ENCODE data around the gene IL3. TPM values are rescaled to one million over a fixed set of nuclear protein-coding genes. Genes with fewer than 3 reads are reported as not detected.

The IL3 gene
- total RNA-seq, 1 donor from 2014 or later: not detected

DNA sequence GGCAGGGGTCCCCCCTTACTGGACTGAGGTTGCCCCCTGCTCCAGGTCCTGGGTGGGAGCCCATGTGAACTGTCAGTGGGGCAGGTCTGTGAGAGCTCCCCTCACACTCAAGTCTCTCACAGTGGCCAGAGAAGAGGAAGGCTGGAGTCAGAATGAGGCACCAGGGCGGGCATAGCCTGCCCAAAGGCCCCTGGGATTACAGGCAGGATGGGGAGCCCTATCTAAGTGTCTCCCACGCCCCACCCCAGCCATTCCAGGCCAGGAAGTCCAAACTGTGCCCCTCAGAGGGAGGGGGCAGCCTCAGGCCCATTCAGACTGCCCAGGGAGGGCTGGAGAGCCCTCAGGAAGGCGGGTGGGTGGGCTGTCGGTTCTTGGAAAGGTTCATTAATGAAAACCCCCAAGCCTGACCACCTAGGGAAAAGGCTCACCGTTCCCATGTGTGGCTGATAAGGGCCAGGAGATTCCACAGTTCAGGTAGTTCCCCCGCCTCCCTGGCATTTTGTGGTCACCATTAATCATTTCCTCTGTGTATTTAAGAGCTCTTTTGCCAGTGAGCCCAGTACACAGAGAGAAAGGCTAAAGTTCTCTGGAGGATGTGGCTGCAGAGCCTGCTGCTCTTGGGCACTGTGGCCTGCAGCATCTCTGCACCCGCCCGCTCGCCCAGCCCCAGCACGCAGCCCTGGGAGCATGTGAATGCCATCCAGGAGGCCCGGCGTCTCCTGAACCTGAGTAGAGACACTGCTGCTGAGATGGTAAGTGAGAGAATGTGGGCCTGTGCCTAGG, 13.0 kb downstream of the IL3 start, which contains the start of gene CSF2:
TSS of gene CSF2 (plus strand) at position 559 of the 783 bp plus-strand sequence. CDS start at position 594, 35 bp downstream.
- TF ChIP-seq, protein P1, sequence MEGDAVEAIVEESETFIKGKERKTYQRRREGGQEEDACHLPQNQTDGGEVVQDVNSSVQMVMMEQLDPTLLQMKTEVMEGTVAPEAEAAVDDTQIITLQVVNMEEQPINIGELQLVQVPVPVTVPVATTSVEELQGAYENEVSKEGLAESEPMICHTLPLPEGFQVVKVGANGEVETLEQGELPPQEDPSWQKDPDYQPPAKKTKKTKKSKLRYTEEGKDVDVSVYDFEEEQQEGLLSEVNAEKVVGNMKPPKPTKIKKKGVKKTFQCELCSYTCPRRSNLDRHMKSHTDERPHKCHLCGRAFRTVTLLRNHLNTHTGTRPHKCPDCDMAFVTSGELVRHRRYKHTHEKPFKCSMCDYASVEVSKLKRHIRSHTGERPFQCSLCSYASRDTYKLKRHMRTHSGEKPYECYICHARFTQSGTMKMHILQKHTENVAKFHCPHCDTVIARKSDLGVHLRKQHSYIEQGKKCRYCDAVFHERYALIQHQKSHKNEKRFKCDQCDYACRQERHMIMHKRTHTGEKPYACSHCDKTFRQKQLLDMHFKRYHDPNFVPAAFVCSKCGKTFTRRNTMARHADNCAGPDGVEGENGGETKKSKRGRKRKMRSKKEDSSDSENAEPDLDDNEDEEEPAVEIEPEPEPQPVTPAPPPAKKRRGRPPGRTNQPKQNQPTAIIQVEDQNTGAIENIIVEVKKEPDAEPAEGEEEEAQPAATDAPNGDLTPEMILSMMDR (IDR thresholded peaks at IDR 0.05; ENCODE audit: insufficient read depth, low read length, poor library complexity, severe bottlenecking): no peak
- Histone ChIP-seq H3K27me3 (ENCODE audit: control insufficient read depth, insufficient read depth, low read length) (no peaks in the 10 kb centered on the region), H3K4me3 (ENCODE audit: low read depth, low read length) (no peak within 1 kb of the TSS), H3K36me3 (ENCODE audit: control insufficient read depth, insufficient read depth, low read length) (no peaks in the 10 kb centered on the region)
- DNase-seq (ENCODE audit: low read depth): peak; percentile 28

GRCh38 chr5:132074091-132074771, 13.8 kb downstream of the IL3 start:
- Histone ChIP-seq H3K27me3 (ENCODE audit: control insufficient read depth, insufficient read depth, low read length) (no peaks in the 10 kb centered on the region), H3K36me3 (ENCODE audit: control insufficient read depth, insufficient read depth, low read length) (no peaks in the 10 kb centered on the region), H3K4me3 (ENCODE audit: low read depth, low read length) (no peak overlapping the region)
- DNase-seq (ENCODE audit: low read depth): no peak
- TF ChIP-seq, protein P1 (IDR thresholded peaks at IDR 0.05; ENCODE audit: insufficient read depth, low read length, poor library complexity, severe bottlenecking): no peak

- Histone ChIP-seq H3K4me3 (ENCODE audit: low read depth, low read length) (no peak overlapping the region), H3K27me3 (ENCODE audit: control insufficient read depth, insufficient read depth, low read length) (no peaks in the 10 kb centered on the region), H3K36me3 (ENCODE audit: control insufficient read depth, insufficient read depth, low read length) (no peaks in the 10 kb centered on the region)
- TF ChIP-seq, protein P1 (IDR thresholded peaks at IDR 0.05; ENCODE audit: insufficient read depth, low read length, poor library complexity, severe bottlenecking): no peak
- DNase-seq (ENCODE audit: low read depth): no peak
Measured at GRCh38 chr5:132074772-132075718, 14.6 kb downstream of the IL3 start.

DNA sequence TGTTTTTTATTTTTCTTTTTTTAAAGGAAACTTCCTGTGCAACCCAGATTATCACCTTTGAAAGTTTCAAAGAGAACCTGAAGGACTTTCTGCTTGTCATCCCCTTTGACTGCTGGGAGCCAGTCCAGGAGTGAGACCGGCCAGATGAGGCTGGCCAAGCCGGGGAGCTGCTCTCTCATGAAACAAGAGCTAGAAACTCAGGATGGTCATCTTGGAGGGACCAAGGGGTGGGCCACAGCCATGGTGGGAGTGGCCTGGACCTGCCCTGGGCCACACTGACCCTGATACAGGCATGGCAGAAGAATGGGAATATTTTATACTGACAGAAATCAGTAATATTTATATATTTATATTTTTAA, 15.2 kb downstream of the IL3 start:
- no peak for DNase-seq (ENCODE audit: low read depth)
- no peaks in the 10 kb centered on the region for H3K36me3 ChIP-seq (ENCODE audit: control insufficient read depth, insufficient read depth, low read length)
- TF ChIP-seq, protein P1 (IDR thresholded peaks at IDR 0.05; ENCODE audit: insufficient read depth, low read length, poor library complexity, severe bottlenecking): no peak

GRCh38 chr5:132076202-132076830, 15.9 kb downstream of the IL3 start:
- Histone ChIP-seq H3K4me3 (ENCODE audit: low read depth, low read length) (no peak overlapping the region), H3K27me3 (ENCODE audit: control insufficient read depth, insufficient read depth, low read length) (no peaks in the 10 kb centered on the region), H3K36me3 (ENCODE audit: control insufficient read depth, insufficient read depth, low read length) (no peaks in the 10 kb centered on the region)
- no peak for DNase-seq (ENCODE audit: low read depth)
- TF ChIP-seq, protein P1 (IDR thresholded peaks at IDR 0.05; ENCODE audit: insufficient read depth, low read length, poor library complexity, severe bottlenecking): no peak

More for the DNA sequence above, 15.2 kb downstream of the IL3 start:
- no peaks in the 10 kb centered on the region for H3K27me3 ChIP-seq (ENCODE audit: control insufficient read depth, insufficient read depth, low read length)
- H3K4me3 ChIP-seq (ENCODE audit: low read depth, low read length): no peak overlapping the region

Measured in kidney epithelial cell (primary cell).